Endothelial cell (in vitro differentiated cells): ENCODE data around the gene OSBPL6. TPM values are rescaled to one million over a fixed set of nuclear protein-coding genes. Genes with fewer than 3 reads are reported as not detected.

ENCODE experiments used
- DNase-seq: peaks from one replicate; pipeline ENCODE4 v3.0.0; 2021; ENCODE audit warnings: low spot score
- H3K27ac Mint-ChIP-seq: one replicate; pipeline ENCODE4 v1.8.0; 2021; ENCODE audit warnings: mixed read lengths, inconsistent platforms; ENCODE audit not compliant: unreplicated experiment
- H3K27me3 Mint-ChIP-seq: one replicate; pipeline ENCODE4 v1.8.0; 2021; ENCODE audit warnings: mild to moderate bottlenecking, moderate library complexity, mixed read lengths, inconsistent platforms; ENCODE audit not compliant: unreplicated experiment
- H3K36me3 Mint-ChIP-seq: one replicate; pipeline ENCODE4 v1.8.0; 2021; ENCODE audit warnings: mild to moderate bottlenecking, low read depth, mixed read lengths, inconsistent platforms; ENCODE audit not compliant: unreplicated experiment
- H3K4me1 Mint-ChIP-seq: one replicate; pipeline ENCODE4 v1.8.0; 2021; ENCODE audit warnings: mild to moderate bottlenecking, mixed read lengths, inconsistent platforms; ENCODE audit not compliant: unreplicated experiment
- H3K4me3 Mint-ChIP-seq: one replicate; pipeline ENCODE4 v1.8.0; 2021; ENCODE audit warnings: mild to moderate bottlenecking, mixed read lengths, inconsistent platforms; ENCODE audit not compliant: unreplicated experiment
- H3K9me3 Mint-ChIP-seq: one replicate; pipeline ENCODE4 v1.8.0; 2021; ENCODE audit warnings: mixed read lengths, inconsistent platforms; ENCODE audit not compliant: unreplicated experiment
- CTCF ChIP-seq: fragments of 200-600 bp; sonication (generic); IDR thresholded peaks from one replicate; pipeline ENCODE4 v1.5.0; 2021; ENCODE audit warnings: antibody characterized with exemption; ENCODE audit not compliant: unreplicated experiment
- total RNA-seq: library from RNA; stranded (reverse); fragmentation: NEBNext Ultra II Directional; extraction: Animal tissue kit (Norgen Biotek cat#: 25700); gene quantifications from one replicate; pipeline ENCODE4 v1.2.1, GENCODE V29; 2021; ENCODE audit not compliant: unreplicated experiment

Gene OSBPL6
- total RNA-seq, 1 donor from 2014 or later = 3.0 TPM

- Mint-ChIP-seq H3K9me3 (no peaks in the 10 kb centered on the region), H3K36me3 (peaks cover 35% of the 10 kb centered on the region)
Measured at GRCh38 chr2:178427458-178427857, 233.1 kb downstream of the OSBPL6 start.

GRCh38 chr2:178428396-178428806 lies 234.1 kb downstream of the OSBPL6 start:
- peaks cover 5% of the 10 kb centered on the region for H3K27me3 Mint-ChIP-seq
- peaks cover 35% of the 10 kb centered on the region for H3K36me3 Mint-ChIP-seq
- H3K9me3 Mint-ChIP-seq = no peaks in the 10 kb centered on the region
- H3K27ac Mint-ChIP-seq = no peak overlapping the region
- TF ChIP-seq CTCF = no peak
- no peak for DNase-seq
- no peak overlapping the region for H3K4me3 Mint-ChIP-seq
- H3K4me1 Mint-ChIP-seq = no peaks in the 10 kb centered on the region

More at GRCh38 chr2:178427458-178427857, 233.1 kb downstream of the OSBPL6 start:
- Mint-ChIP-seq H3K27ac (no peak overlapping the region), H3K27me3 (peaks cover 5% of the 10 kb centered on the region), H3K4me3 (peak overlapping the region; percentile 28), H3K4me1 (no peaks in the 10 kb centered on the region)
- DNase-seq = no peak
- no peak for TF ChIP-seq CTCF

- DNase-seq = no peak
- Mint-ChIP-seq H3K4me3 (no peak overlapping the region), H3K9me3 (no peaks in the 10 kb centered on the region), H3K27me3 (peaks cover 4% of the 10 kb centered on the region), H3K36me3 (peaks cover 32% of the 10 kb centered on the region), H3K4me1 (no peaks in the 10 kb centered on the region), H3K27ac (no peak overlapping the region)
- no peak for TF ChIP-seq CTCF
Measured at GRCh38 chr2:178429336-178429735, 235.0 kb downstream of the OSBPL6 start.

GRCh38 chr2:178436662-178437061 lies 242.3 kb downstream of the OSBPL6 start:
- H3K4me1 Mint-ChIP-seq = peaks cover 15% of the 10 kb centered on the region
- no peak overlapping the region for H3K4me3 Mint-ChIP-seq
- H3K36me3 Mint-ChIP-seq = peaks cover 21% of the 10 kb centered on the region
- DNase-seq = no peak
- H3K27me3 Mint-ChIP-seq = no peaks in the 10 kb centered on the region
- no peaks in the 10 kb centered on the region for H3K9me3 Mint-ChIP-seq
- no peak for TF ChIP-seq CTCF
- peak overlapping the region; percentile 34 for H3K27ac Mint-ChIP-seq

GRCh38 chr2:178441426-178441825 lies 247.1 kb downstream of the OSBPL6 start:
- no peak for TF ChIP-seq CTCF
- H3K36me3 Mint-ChIP-seq = peaks cover 12% of the 10 kb centered on the region
- no peaks in the 10 kb centered on the region for H3K27me3 Mint-ChIP-seq
- no peaks in the 10 kb centered on the region for H3K9me3 Mint-ChIP-seq
- H3K27ac Mint-ChIP-seq = no peak overlapping the region
- DNase-seq = no peak
- peaks cover 13% of the 10 kb centered on the region for H3K4me1 Mint-ChIP-seq
- no peak overlapping the region for H3K4me3 Mint-ChIP-seq
